Renal cortex interstitium (tissue), 15 donors: ENCODE measurements around the gene USP12. TPM values are rescaled to one million over a fixed set of nuclear protein-coding genes. Genes with fewer than 3 reads are reported as not detected.
A peak's percentile ranks its signal among the peaks of the same experiment; 100 is the strongest.
"Not testable (repeated sequence)": the region's sequence is repeated elsewhere in the genome, so short reads cannot be mapped to it uniquely, and the experiment has no call there.

Experiments
- DNase-seq, 11 donors: peaks; one replicate each; pipeline ENCODE4 v3.0.0-alpha.2; 2013; ENCODE audit warnings: low read depth in 9 of 11, low spot score in 4 of 11; ENCODE audit errors: extremely low read depth in 1 of 11
- long read RNA-seq, 16 experiments: transcript quantifications; one replicate each; lab custom pipeline, GENCODE V29; 2026
- polyA plus RNA-seq, 3 donors: library from polyadenylated mRNA; unstranded; fragments of 120-200 nt; gene quantifications; one replicate each; pipeline ENCODE4 v1.2.1, GENCODE V29; 2013; ENCODE audit not compliant: insufficient read length in 3 of 3

USP12 gene, protein sequence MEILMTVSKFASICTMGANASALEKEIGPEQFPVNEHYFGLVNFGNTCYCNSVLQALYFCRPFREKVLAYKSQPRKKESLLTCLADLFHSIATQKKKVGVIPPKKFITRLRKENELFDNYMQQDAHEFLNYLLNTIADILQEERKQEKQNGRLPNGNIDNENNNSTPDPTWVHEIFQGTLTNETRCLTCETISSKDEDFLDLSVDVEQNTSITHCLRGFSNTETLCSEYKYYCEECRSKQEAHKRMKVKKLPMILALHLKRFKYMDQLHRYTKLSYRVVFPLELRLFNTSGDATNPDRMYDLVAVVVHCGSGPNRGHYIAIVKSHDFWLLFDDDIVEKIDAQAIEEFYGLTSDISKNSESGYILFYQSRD
- 10 to 100 TPM; 29.4 to 38.8 (median 35.9) TPM for polyA plus RNA-seq
- long read RNA-seq, donor 1, full-length matches to known transcripts = 6 of 6 reads
- long read RNA-seq, donor 1, partial matches to known transcripts = 0 of 6 reads
- long read RNA-seq, donor 1, other reads (novel, unspliced or antisense) = 0 of 6 reads
- long read RNA-seq, donor 2, full-length matches to known transcripts = 6 of 6 reads
- long read RNA-seq, donor 2, partial matches to known transcripts = 0 of 6 reads
- long read RNA-seq, donor 2, other reads (novel, unspliced or antisense) = 0 of 6 reads
- long read RNA-seq, donor 3, full-length matches to known transcripts = 12 of 12 reads
- long read RNA-seq, donor 3, partial matches to known transcripts = 0 of 12 reads
- long read RNA-seq, donor 3, other reads (novel, unspliced or antisense) = 0 of 12 reads
- long read RNA-seq, donor 4, full-length matches to known transcripts = 6 of 6 reads
- long read RNA-seq, donor 4, partial matches to known transcripts = 0 of 6 reads
- long read RNA-seq, donor 4, other reads (novel, unspliced or antisense) = 0 of 6 reads
- long read RNA-seq, donor 5 = 0 reads
- long read RNA-seq, donor 6, full-length matches to known transcripts = 8 of 8 reads
- long read RNA-seq, donor 6, partial matches to known transcripts = 0 of 8 reads
- long read RNA-seq, donor 6, other reads (novel, unspliced or antisense) = 0 of 8 reads
- long read RNA-seq, donor 7, full-length matches to known transcripts = 5 of 5 reads
- long read RNA-seq, donor 7, partial matches to known transcripts = 0 of 5 reads
- long read RNA-seq, donor 7, other reads (novel, unspliced or antisense) = 0 of 5 reads
- long read RNA-seq, donor 8, full-length matches to known transcripts = 7 of 7 reads
- long read RNA-seq, donor 8, partial matches to known transcripts = 0 of 7 reads
- long read RNA-seq, donor 8, other reads (novel, unspliced or antisense) = 0 of 7 reads
- long read RNA-seq, donor 9, full-length matches to known transcripts = 5 of 5 reads
- long read RNA-seq, donor 9, partial matches to known transcripts = 0 of 5 reads
- long read RNA-seq, donor 9, other reads (novel, unspliced or antisense) = 0 of 5 reads
- long read RNA-seq, donor 10, full-length matches to known transcripts = 3 of 3 reads
- long read RNA-seq, donor 10, partial matches to known transcripts = 0 of 3 reads
- long read RNA-seq, donor 10, other reads (novel, unspliced or antisense) = 0 of 3 reads
- long read RNA-seq, donor 11, full-length matches to known transcripts = 2 of 2 reads
- long read RNA-seq, donor 11, partial matches to known transcripts = 0 of 2 reads
- long read RNA-seq, donor 11, other reads (novel, unspliced or antisense) = 0 of 2 reads
- long read RNA-seq, donor 12 = 0 reads
- long read RNA-seq, donor 13 = 0 reads
- long read RNA-seq, donor 14, full-length matches to known transcripts = 3 of 3 reads
- long read RNA-seq, donor 14, partial matches to known transcripts = 0 of 3 reads
- long read RNA-seq, donor 14, other reads (novel, unspliced or antisense) = 0 of 3 reads
- long read RNA-seq, donor 15 = 0 reads
- long read RNA-seq, donor 16, full-length matches to known transcripts = 6 of 11 reads
- long read RNA-seq, donor 16, partial matches to known transcripts = 5 of 11 reads
- long read RNA-seq, donor 16, other reads (novel, unspliced or antisense) = 0 of 11 reads

- peak in 8 of 11 donors; percentile 25 to 46 (median 40) for DNase-seq
These were observed at the start of gene USP12 for GRCh38 chr13:27171244-27171826. Gene USP12 (minus strand): TSS chr13:27171811. CDS start chr13:27171639, 172 bp downstream.

DNA sequence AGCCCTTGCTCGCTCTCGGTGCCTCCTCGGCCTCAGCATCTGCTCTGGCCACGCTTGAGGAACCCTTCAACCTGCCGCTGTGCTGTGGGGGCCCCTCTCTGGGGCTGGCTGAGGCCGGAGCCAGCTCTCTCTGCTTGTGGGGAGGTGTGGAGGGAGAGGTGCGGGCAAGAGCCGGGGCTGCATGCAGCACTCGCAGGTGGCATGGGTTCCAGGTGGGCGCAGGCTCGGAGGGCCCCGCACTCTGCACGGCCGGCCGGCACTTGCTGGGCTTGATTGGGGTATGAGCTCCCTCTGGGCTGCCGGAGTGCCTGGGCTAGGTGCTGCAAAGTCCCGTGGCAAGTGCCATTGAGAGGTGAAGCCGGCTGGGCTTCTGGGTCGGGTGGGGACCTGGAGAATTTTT lies 48.0 kb upstream of the USP12 start:
- no peak for DNase-seq

- DNase-seq = not testable (repeated sequence)
These were observed 47.2 kb upstream of the USP12 start for GRCh38 chr13:27218861-27219260.

- not testable (repeated sequence) for DNase-seq
These were observed 46.2 kb upstream of the USP12 start for GRCh38 chr13:27217791-27218190.

GRCh38 chr13:27213386-27213785 lies 41.8 kb upstream of the USP12 start:
- not testable (repeated sequence) for DNase-seq

DNA sequence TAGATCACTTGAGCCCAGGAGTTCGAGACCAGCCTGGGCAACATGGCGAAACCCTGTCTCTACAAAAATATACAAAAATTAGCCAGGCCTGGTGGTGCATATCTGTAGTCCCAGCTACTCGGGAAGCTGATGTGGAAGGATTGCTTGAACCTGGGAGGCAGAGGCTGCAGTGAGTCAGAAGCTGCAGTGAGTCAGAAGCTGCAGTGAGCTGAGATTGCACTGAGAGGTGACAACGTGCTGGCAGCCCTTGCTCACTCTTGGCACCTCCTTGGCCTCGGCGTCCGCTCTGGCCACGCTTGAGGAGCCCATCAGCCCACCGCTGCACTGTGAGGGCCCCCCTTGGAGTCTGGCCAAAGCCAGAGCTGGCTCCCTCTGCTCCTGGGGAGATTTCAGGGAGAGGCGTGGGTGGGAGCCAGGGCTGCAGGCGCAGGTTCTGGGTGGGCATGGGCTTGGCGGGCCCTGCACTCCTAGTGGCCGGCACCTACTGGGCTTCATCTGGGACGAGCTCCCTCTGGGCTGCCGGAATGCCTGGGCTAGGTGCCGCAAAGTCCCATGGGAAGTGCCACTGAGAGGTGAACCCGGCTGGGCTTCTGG lies 40.3 kb upstream of the USP12 start:
- no peak for DNase-seq

- no peak for DNase-seq
These were observed 39.7 kb upstream of the USP12 start for GRCh38 chr13:27211271-27211670.

- DNase-seq = no peak
These were observed 36.9 kb upstream of the USP12 start for GRCh38 chr13:27208514-27208913.

DNA sequence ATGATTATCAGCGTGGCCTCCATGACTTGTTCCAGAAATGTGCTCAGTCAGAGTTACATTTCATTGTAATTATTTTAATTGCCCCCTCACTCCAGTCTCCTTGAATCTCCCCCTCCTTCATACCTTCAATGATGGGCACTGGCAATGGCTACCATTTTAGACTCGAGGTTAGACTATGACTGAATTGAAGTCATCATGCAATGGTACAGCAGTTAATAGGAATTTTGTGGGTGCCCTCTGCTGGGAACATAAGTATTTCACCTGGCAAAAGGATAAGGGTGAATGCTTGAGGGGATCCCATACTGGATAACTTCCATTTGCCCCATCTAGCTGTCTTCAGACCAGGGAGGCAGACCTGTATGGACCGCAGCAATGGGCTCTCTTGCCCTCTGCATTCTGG lies 32.2 kb upstream of the USP12 start:
- no peak for DNase-seq

DNA sequence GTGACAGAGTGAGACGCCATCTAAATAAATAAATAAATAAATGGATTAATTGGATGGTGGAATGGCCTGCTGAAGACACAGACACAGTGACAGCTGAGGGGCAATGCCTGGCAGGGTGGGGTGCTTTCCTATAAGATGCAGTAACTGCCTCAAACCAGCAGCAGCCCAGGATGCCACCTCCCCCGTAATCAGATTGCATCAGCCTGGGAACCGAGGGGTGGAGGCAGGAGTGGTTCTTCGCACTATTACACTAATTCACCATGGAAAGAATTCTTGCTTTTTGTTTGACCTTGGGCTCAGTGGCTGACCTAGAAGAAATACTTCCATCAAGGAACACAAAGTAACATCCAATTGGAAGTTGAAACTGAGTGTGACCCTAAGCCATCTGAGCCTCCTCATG lies 31.6 kb upstream of the USP12 start:
- DNase-seq = no peak

DNA sequence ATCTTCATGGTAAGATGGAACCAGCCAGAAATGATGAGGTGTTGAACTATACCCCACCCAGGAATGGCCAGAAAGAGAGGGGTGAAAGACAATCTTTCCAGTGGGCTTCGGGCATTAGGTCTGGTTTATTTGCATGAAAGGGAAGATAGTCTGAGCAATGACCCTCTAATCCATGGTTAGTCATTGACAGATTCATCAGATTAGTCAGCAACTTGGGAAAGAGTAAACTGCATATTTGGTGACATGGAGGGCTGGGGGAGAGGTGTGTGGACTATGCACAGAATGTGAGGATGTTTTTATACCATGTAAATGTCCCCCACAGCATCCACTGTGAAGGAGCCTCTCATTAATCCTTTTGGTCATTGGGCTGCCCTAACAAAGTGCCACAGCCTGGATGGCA lies 30.1 kb upstream of the USP12 start:
- no peak for DNase-seq

DNA sequence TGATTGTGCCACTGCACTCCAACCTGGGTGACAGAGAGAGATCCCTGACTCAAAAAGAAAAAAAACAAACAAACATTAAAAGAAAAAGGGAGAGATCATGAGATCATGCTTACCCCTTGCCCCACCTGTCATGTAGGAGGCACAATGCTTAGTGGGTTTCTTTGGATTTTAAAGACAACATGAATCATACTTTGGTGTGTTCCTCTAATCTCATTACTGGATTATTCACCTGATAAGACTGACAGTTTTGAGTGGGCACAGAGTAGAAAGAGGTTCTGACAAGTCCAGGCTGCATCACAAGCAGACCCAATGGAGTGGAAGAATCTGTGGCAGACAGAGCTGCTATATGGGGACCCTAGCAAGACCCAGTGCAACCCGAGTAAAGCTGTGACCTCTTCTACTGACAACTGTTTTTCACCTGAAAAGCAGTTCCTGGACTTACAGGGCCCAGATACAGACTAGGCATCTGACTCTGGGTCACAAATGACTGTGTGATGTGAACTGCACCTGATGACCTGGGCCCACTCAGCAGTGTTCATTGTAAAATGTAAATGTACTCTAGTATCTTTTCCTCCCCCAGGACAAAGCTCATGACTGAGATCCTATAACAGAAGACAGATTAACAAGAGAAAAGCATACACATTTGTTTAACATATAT lies 28.9 kb upstream of the USP12 start:
- DNase-seq = no peak

DNA sequence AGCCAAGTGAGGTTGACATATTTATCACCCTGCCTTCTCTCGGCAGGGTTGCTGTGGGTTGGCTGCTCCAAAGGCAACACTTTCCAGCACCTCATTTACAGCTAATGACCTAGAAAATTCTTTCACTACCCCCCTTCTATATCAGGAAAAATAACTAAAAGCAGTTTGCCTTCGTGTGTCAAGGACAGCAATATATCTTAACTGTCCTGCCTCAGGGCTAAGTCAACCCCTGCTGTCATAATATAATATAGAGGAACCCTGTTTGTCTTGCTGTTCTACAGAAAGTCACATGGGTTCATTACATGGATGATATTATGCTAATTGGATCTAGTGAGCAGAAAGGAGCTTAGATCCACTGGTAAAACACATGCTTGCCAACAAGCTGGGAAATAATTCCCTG lies 28.1 kb upstream of the USP12 start:
- DNase-seq = no peak

- no peak for DNase-seq
These were observed 27.6 kb upstream of the USP12 start for GRCh38 chr13:27199211-27199610.

DNA sequence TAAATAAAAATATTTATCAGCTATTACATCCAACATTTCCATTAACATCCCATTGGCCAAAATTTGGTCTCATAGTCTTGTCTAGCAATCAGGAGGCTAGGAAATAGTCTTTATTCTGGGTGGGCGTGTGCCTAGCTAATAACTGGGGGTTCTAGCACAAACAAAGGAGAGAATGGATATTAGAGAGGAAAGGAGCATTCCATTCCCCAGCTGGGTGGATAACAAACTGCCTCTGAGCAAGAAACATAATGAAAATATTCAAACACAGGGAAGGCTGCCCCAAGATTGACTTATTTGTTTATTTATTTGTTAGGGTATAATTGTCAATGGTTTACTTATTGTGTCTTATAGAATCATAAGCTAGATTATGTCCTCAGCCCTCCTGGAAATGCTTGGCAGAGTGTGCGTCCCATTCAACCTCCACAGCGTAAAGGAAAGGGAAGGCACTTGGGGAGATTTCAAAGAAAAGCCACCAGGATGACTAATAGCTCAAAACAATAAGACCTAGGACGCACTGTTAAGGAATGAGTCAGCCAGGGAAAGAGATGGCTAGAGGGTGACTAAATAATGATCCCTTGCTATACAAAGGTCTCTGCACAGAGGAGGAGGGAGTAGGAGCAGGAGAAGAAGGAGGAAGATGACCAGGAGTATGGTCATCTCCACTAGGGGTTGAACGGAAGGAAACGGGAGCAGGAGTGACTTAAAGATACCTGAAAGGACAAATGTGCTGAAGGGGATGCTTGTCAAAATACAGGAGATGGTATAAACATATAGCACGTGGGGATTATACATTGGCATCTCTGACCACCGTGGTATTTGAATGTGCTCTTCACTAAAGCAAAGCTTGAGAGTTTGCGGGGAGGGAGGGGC lies 23.5 kb upstream of the USP12 start:
- no peak for DNase-seq

DNA sequence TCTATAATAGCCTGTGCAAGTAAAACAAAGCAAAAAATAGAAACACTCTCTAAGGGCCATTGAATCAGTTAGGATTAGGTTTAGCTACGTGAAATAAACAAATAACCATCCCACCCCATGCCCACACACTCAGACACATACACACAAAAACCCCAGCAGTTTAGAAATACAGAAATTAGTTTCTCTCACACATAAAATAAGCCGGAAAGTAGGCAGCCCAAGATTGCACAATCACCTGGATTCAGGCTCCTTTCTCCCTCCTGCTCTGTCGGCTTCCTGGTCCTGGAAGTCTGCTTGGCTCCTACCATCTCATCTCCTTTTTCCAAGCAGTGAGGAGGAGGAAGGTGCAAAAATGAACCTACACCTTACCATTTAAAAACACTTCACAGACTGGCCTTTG lies 22.6 kb upstream of the USP12 start:
- DNase-seq = no peak
